GM21526 (cell line): ENCODE results near the gene TMEM43.
"Not testable (repeated sequence)": the region's sequence is repeated elsewhere in the genome, so short reads cannot be mapped to it uniquely, and the experiment has no call there.

Experiments used
- ATAC-seq: cut with Tn5 transposase; IDR thresholded peaks from one replicate; pipeline ENCODE4 v1.9.1; 2021; ENCODE audit warnings: moderate library complexity; ENCODE audit not compliant: unreplicated experiment, low FRiP score

TMEM43 gene, protein sequence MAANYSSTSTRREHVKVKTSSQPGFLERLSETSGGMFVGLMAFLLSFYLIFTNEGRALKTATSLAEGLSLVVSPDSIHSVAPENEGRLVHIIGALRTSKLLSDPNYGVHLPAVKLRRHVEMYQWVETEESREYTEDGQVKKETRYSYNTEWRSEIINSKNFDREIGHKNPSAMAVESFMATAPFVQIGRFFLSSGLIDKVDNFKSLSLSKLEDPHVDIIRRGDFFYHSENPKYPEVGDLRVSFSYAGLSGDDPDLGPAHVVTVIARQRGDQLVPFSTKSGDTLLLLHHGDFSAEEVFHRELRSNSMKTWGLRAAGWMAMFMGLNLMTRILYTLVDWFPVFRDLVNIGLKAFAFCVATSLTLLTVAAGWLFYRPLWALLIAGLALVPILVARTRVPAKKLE

DNA sequence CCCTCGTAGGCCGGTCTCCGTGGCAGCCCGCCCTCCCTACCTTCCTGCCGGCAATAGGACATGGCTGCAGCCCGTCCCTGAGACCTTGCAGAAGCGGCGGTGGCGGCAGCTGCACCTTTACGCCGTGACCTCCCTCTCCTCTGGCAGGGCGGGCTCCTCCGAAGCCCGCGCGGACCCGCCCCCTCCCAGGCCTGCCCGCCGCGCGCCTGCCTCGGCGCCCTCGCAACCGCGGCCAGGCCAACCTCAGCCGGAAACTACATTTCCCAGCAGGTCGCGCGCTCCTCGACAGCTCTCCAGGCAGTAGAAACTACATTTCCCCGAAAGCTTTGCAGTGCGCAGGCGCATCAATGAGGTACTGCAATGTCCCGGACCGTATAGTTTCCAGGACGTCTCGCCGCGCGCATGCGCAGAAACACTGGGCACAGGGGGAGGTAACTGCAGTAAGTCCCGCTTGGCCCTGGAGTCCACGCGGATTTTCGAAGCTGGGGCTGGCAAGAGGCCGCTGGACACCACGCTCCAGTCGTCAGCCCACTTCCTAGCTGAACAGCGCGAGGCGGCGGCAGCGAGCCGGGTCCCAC, at the start of gene TMEM43, which contains the start of gene CHCHD4:
TMEM43 (plus strand) TSS at position 438 of the 578 bp plus-strand sequence. CDS start 142 bp downstream, outside the sequence.
CHCHD4 (minus strand) TSS at position 256 of the 578 bp plus-strand sequence; CDS start at position 62, 194 bp downstream.
- peak; percentile 80 for ATAC-seq

DNA sequence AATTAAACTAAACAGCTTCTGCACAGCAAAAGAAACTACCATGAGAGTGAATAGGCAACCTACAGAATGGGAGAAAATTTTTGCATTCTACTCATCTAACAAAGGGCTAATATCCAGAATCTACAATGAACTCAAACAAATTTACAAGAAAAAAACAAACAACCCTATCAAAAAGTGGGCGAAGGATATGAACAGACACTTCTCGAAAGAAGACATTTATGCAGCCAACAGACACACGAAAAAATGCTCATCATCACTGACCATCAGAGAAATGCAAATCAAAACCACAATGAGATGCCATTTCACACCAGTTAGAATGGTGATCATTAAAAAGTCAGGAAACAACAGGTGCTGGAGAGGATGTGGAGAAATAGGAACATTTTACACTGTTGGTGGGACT, 49.6 kb upstream of the TMEM43 start:
- ATAC-seq, result not testable (repeated sequence)

DNA sequence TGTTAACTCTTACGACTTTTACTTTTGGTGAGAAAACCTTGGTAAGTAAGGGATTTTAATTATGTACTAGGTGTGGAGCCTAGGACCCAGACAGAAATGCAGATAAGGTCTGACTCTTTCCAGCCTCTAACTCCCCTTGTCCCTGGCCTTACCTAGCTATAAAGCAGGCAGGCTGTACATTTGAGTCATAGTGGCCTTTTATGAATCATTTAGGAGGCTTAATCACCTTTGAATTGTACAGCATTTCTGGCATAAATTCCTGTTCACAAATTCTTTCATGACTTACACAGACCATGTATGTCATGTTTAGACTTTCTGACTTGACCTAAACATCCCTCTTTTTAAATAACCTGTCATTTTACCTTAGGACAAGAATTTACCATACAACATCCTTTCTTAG, 47.5 kb upstream of the TMEM43 start:
- ATAC-seq, result no peak

DNA sequence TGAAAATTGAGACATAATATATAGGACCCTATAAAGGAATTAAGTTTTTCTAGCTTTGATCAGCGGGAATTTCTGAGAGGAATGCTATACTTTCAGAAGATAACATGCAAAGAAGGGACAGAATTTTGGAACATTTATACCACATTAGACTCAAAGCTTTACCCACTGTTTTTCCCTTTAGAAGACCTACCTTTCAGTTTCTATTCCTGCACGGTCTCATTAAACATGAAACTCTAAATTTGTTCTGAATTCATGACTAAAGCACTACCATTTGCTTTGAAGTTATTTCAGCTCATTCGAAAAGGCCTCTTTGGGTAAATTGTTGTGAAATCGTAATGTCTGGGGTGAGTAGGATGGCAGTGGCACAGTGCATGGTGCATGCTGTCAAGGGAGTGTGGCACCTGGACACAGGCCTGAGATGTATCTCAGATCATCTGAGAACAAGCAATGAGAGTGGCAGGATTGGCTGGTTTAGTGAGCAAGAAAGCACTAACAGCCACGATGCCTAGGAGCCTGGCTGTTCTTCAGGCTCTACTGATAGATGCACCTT, 42.7 kb upstream of the TMEM43 start:
- ATAC-seq, result no peak

DNA sequence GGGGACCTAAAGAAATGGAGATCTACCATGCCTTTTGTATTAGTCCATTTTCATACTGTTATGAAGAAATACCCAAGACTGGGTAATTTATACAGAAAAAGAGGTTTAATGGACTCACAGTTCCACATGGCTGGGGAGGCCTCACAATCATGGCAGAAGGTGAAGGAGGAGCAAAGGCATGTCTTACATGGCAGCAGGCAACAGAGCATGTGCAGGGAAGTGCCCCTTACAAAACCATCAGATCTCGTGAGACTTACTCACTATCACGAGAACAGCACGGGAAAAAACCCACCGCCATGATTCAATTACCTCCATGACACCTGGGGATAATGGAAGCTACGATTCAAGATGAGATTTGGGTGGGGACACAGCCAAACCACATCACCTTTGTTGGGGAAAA, 37.4 kb upstream of the TMEM43 start:
- ATAC-seq, result not testable (repeated sequence)

DNA sequence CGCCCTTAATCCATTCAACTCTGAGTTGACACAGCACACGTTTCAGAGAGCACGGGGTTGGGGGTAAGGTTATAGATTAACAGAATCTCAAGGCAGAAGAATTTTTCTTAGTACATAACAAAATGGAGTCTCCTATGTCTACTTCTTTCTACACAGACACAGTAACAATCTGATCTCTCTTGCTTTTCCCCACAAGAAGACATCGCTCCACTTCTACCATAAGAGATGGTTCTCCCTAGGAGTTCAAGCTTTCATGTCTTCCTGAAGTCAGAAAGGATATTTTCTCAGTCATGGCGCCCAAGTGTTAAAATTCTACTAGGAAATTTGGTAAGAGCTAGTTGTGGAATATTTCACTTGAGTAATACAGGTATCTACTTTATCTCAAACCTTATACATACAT, 32.9 kb upstream of the TMEM43 start:
- ATAC-seq, result not testable (repeated sequence)

DNA sequence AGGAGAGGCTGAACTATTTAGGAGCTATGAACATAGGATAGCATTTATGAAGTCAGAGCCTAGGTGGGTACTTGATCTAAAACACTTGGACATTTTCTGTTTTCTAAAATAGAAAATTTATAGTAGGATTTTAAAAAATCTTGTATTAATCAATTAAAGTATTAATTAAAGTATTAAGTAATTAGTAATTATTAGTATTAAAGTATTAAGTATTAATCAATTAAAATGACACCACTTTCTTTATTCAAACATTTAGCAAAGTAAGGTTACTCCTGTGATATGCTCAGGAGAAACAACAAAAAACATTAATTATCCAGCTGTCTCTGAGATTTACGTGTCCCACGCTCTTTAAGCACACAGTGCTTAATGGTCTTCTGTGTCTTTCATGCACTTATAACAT, 32.4 kb upstream of the TMEM43 start:
- ATAC-seq, result no peak

DNA sequence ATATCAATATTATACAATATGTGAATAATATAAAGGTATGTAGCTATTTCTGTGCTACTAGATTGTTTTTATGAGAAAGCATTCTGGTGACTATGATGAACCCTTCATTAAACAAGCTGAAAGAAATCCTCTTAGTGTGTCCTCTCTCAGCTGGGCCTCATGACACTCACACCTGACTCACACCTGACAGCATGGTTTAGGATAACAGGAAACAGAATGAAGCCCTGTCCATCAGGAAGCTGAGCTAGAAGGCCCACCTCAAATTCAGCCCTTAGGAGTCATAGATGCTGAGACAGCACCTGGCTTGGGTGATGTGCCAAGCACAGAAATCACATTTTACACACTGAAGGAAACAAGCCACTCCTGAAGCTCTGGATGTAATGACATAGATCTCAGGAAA, 31.0 kb upstream of the TMEM43 start:
- no peak for ATAC-seq

DNA sequence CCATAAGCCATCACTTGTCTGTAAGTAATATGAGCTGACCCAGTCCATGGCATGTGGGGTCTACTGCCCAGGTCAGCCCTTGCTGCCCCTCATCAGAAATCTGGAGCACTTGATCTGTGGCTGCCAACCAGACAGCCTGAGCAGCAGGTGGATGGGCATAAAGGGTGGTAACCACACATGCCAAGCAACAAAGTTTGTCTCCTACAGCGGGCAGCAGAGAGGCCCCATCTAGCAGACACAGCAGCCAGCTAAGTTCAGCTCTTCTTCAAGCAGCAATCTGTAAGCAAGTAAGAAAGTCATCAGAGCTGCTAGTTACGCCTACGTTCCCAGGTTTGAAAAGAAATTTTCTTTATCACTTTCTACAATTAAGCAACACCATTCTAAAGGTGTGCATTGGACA, 28.1 kb upstream of the TMEM43 start:
- ATAC-seq, result no peak

DNA sequence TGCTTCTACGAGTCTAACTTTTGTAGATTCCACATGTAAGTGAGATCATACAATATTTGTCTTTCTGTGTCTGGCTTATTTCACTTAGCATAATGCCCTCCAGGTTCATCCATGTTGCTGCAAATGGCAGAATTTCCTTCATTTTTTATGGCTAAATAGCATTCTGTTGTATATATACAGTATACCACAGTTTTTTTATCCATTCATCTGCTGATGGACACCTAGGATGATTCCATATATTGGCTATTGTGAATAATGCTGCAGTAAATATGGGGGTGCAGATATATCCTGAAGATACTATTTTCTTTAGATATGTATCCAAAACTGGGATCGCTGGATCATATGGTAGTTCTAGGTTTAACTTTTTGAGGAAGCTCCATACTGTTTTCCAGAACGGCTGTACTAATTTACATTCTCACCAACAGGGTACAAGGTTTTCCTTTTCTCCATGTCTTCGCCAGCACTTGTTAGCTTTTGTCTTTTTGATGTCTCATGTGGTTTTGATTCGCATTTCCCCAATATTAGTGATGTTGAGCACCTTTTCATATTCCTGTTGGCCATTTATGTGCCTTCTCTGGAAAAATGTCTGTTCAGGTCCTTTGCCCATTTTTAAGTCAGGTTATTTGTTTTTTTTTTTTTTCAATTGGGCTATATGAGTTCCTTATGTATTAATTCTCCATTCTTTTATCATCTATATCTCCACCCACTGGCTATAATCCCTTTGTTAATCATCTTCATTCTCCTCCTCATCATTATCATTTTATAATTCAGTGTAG, 27.0 kb upstream of the TMEM43 start:
- ATAC-seq, result no peak

DNA sequence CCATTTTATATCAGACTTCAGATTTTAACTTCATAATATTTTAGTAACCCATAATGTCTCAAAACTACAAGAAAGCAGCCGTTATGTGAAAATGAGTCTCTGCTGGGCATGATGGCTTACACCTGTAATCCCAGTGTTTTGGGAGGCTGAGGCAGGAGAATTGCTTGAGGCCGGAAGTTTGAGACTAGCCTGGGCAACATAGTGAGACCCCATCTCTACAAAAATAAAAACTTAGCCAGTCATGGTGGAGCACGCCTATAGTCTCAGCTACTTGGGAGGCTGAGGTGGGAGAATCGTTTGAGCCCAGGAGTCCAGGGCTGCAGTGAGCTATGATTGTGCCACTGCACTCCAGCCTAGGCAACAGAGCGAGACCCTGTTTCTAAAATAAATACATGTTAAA, 15.0 kb upstream of the TMEM43 start:
- ATAC-seq, result not testable (repeated sequence)

DNA sequence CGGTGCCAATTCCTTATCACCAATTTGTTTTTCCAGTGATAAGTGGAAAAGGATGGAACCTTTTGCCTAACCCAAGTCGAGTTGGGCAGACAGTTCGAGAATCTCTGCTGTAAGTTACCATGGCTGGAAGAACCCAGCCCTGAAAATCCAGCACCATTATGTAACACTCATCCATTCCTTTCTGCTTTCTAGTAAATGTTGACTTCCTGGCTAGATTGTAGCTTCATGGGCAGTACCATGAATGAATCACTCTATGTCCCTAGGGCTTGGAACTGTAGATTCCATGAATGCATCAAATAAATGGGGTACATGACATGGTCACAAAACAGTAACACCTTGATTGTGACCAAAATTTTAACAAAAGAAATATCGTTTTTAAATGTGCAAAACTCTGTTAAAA, 14.2 kb upstream of the TMEM43 start:
- ATAC-seq, result no peak

DNA sequence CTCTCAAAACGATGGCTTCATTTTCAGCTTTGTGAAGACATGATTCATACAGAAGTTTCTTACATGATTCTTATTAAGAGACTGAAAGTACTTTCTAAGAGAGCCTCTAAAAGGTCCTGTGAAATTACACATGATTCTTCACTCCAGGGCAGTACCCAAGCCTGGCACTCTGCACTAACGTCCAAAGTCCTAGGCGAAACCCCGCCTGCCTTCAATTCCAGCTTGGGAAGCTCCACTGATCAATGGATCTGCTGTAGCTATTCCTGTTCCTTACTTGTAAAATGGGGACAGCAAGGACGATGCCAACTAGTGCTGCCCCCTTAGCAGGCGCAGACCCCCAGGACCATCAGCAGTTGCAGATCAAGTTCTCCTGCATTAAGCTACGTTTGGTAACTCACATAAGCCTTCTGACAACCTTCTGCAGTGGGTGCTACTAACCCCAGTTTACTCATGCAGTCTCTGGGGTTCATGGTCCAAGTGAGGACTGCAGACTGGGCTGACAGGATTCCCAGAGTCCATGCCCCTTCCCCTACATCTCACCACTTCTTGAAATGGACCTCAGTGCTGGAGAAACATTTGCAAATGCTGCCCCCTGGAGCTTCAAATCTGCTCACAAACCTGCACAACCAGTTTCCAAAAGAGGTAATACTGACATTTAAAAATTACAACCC, 10.8 kb upstream of the TMEM43 start:
- no peak for ATAC-seq

DNA sequence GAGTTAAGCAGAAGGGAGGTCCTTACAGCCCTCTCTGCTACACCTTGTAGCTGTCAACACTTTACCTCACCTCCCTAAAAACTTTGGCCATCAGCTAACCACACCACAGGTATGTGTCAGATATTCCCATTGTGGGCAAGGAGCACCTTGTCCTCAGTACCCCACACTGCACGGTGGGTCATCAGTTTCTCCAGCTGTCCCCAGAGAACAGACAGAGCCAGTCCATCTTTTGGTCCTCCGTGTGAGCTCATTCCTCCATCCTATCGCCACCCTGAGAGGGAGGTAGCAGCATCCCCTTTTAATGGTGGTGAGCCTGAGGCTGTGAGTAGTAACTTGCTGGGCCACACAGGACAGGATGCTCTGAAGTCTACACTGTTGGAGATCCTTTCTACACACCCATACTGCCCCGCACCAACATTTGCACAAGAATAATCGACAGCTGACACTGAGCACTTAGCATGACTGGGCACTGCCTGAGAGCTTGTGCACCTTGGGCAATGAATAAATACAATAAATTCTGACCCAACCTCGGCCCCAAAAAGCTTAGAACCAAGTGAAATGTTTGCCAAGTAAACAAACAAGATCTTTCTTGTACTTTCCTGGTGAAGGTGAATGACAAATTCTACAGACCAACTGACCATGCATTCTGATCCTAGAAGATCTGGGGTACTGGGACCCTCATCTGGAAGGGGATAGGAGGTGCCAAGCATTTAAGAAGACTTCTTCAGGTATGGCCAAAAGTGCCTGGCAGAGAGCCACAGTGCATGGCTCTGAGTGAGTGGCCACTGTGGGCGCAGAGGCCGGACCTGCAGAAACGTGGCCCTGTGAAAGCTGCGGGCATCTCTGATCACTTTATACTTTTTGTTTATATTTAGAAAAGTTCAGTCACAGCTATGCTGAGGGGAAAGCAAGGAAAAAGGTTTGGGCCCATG, 7.1 kb upstream of the TMEM43 start:
- no peak for ATAC-seq

DNA sequence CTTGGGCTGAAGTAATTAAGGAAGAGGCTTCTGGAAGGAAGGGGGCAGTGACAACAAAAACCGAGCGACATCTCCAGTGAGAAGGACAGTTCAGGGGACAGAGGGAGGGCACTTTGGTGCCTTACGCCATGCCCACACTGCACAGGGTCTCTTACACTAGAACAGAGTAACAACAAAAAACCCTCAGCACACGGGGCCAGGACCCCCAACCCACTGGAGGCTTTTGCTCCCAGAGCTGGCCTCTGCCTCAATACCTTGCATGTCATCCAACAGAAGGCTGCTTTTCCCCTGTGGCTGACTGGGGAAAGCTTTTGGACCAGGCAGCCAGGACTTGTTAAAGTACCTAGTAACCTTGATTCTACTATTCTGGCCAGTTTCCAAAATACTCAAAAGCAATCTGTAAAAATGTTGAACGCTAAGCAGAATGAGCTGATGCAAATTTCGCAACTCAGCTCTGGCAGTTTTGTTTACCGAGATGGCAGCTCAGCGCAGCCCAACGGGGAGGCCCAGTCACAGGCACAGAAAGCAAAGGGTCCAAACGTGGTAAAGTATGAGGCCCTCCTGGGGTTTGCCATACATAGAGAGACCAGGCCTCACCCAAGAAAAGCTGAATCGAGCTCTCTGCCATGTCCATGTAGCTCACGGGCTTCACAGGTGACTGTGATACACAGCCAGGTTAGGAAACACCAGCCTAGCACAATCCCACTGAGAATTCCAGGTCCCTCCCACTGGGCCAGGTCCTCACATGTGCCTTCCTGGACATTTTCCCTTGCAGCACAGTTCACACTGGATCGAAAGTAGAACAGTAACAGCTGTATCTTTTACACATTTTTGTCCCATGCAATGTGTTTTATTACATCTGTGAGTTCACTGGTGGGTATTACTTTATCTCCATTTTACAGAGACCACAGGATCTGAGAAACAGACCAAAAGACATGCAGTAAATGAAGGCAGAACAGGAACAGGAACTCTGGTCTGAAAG, 6.2 kb upstream of the TMEM43 start:
- ATAC-seq, result no peak

DNA sequence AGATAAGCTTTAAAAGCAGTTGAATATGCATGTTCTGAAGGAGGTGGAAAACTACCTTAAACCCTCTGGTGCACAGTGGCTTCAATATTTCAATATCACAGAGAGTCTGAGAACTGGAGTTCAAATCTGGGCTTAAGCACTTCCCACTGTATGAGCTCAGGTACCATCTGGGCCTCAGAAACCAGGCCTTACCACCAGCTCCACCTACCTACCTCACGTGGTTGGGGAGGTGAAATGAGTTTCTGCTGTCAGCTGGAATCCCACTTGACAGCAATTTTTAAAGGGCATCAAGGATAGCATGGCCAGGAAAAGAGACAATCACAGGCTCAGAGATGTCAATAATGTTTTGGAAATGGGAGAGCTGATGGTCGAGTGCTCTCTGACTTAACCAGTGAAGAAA, 5.2 kb upstream of the TMEM43 start:
- ATAC-seq, result no peak

DNA sequence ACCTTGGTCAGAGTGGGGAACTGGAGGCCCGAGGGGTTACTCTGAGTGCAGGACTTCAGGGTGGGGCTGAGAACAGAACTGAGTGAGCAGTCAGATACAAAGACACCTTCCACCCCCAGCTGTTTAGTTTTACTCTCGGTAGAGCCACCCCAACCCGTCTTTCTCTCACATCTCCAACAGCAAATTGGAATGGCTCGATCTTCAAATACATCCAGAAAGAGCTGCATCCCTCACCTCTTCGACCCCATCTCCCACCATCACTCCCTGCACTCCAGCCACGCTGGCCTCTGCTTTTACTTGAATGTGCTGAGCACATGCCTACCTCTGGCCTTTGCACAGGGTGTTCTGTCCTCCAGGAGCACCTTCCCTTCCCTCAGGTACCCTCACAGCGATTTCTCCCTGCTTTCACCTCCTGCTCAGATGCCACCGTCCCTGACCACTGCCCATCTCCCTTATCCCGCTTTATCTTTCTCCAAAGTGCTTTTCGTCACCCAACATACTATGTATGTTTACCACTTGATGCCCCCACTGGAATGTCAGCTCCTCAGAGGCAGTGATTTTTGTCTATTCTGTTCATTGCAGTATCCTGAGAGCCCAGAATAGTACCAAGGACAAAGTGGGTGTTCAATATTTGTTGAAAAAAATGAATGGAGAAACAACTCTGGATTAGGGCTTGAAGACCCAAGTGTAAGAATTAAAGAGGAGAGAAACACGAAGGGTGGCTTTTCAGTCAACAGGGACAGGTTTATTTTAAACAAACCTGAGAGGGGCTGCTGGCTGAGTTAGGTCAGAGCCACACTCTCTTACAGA, 4.5 kb upstream of the TMEM43 start:
- no peak for ATAC-seq
